LNCAP (cell line): Measurements from ENCODE around the gene TXNRD3.

Experiments
- CTCF ChIP-seq: fragments of 450-650 bp; IDR thresholded peaks from 2 replicates; pipeline ENCODE4 v1.5.1; 2017; ENCODE audit warnings: mild to moderate bottlenecking

The TXNRD3 gene

GRCh38 chr3:126685493-126685892 is 30.6 kb upstream of the TXNRD3 start:
- no peak for TF ChIP-seq CTCF

- no peak for TF ChIP-seq CTCF
These were observed 30.1 kb upstream of the TXNRD3 start for GRCh38 chr3:126685021-126685420.

GRCh38 chr3:126684218-126684751 is 29.4 kb upstream of the TXNRD3 start:
- no peak for TF ChIP-seq CTCF

- no peak for TF ChIP-seq CTCF
These were observed 28.1 kb upstream of the TXNRD3 start for GRCh38 chr3:126683069-126683468.

- no peak for TF ChIP-seq CTCF
These were observed 27.1 kb upstream of the TXNRD3 start for GRCh38 chr3:126682009-126682408.

- no peak for TF ChIP-seq CTCF
These were observed 25.7 kb upstream of the TXNRD3 start for GRCh38 chr3:126680667-126681055.

GRCh38 chr3:126679831-126680666 is 25.1 kb upstream of the TXNRD3 start:
- TF ChIP-seq CTCF: no peak
